Measurements from ENCODE around the gene P2RY4.
"Not testable (repeated sequence)": the region's sequence is repeated elsewhere in the genome, so short reads cannot be mapped to it uniquely, and the experiment has no call there.

P2RY4 gene

GRCh38 chrX:70260104-70260503 is at the start of gene P2RY4:
Gene P2RY4 (minus strand): TSS chrX:70260204. CDS start chrX:70259624, 580 bp downstream.
- no peak for DNase-seq (ENCODE audit: low spot score)

GRCh38 chrX:70301716-70302115 is 41.7 kb upstream of the P2RY4 start:
- peak; percentile 37 for DNase-seq (ENCODE audit: low spot score)

DNA sequence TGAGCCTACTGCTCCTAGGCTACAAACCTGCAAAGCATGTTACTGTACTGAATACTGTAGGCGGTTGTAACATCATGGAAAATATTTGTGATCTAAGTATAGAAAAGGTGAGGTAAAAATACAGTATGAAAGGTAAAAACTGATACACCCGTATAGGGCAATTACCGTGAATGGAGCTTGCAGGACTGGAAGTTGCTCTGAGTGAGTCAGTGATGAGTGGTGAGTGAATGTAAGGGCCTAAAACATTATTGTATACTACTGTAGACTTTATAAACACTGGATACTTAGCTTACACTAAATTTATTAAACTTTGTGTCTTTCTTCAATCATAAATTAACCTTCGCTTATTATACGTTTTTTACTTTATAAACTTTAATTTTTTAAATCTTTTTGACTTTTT is 33.6 kb upstream of the P2RY4 start:
- DNase-seq (ENCODE audit: low spot score) = no peak

GRCh38 chrX:70292788-70293187 is 32.8 kb upstream of the P2RY4 start:
- DNase-seq (ENCODE audit: low spot score) = no peak

DNA sequence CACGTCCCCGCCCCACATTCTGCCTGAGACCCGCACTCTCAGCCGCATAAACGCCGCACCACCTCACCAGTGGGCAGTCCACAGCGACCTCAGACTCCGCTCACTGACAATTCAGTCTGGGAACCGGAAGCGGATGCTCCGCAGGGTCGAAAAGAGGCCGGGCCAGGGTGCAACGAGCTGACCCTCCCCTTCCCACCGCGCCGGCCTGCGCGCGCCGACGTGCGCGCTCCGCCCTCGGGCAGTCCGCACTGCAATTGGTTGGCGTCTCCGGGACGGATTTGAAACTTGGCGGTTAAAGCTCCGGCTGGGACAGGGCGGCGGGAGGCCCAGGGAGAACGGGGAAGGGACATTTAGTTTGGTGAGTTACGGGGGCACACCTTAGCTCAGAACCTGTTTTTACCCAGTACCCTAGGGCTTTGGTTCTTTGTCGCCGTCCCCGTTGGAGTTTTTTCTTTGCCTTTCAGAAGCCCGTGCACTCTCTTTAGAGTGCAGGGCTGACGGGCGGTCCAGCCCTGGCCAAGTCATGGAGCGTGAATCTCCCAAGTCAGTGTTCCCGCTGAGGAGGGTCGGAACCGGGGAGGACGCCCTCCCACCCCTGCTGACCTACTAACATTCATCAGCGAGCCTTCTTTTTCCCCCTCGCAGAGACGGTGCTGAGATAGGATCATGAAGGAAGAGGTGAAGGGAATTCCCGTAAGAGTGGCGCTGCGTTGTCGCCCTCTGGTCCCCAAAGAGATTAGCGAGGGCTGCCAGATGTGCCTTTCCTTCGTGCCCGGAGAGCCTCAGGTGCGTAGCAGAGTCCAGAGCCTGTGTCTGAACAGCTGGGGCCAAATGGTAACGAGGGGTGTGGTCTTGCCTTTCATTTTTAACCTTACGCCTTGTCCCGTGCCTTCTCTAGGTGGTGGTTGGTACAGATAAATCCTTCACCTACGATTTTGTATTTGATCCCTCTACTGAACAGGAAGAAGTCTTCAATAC is 30.1 kb upstream of the P2RY4 start, which contains the start of the genes KIF4A and PDZD11:
KIF4A (plus strand) TSS at position 312 of the 978 bp plus-strand sequence; CDS start at position 667, 355 bp downstream.
PDZD11 (minus strand) TSS at position 135 of the 978 bp plus-strand sequence. CDS start 586 bp downstream, outside the sequence.
- peak; percentile 86 for DNase-seq (ENCODE audit: low spot score)

- DNase-seq (ENCODE audit: low spot score) = peak; percentile 16
Measured at GRCh38 chrX:70289168-70289792, 29.3 kb upstream of the P2RY4 start.

GRCh38 chrX:70281951-70282350 is 21.9 kb upstream of the P2RY4 start, which contains the start of gene RAB41:
Gene RAB41 (plus strand): TSS chrX:70282172. CDS start chrX:70282218, 46 bp downstream.
- DNase-seq (ENCODE audit: low spot score) = no peak

- no peak for DNase-seq (ENCODE audit: low spot score)
Measured at GRCh38 chrX:70280573-70280972, 20.6 kb upstream of the P2RY4 start.

DNA sequence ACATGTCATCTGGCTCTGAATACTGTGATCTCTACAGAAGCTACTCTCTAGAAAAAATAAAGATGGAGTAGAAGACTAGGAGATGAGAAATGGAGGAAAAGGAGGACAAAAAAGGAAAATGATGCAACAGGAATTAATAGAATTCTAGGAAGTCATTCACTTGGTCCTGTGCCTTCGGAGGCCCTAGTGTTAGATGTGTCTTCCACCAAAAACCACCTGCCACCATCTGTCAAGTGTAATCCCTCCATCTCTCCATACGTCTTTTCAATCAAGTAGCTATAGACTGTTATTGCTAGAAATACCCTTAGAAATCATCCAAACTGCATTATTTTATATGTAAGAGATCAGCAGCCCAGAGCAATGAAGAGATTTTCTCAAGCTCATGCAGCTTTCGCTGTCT is 19.1 kb upstream of the P2RY4 start:
- no peak for DNase-seq (ENCODE audit: low spot score)

DNA sequence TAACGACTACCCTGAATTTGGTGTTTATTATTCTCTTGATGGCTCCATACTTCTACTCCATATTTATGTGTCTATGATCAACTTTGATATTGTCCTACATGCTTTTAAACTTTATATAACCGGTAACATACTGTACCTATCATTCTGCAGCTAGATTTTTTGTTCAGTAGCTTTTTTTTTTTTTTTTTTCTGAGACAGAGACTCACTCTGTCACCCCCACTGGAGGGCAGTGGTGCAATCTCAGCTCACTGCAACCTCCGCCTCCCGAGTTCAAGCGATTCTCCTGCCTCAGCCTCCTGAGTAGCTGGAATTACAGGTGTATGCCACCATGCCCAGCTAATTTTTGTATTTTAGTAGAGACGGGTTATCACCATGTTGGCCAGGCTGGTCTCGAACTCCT is 14.0 kb upstream of the P2RY4 start:
- DNase-seq (ENCODE audit: low spot score) = not testable (repeated sequence)

DNA sequence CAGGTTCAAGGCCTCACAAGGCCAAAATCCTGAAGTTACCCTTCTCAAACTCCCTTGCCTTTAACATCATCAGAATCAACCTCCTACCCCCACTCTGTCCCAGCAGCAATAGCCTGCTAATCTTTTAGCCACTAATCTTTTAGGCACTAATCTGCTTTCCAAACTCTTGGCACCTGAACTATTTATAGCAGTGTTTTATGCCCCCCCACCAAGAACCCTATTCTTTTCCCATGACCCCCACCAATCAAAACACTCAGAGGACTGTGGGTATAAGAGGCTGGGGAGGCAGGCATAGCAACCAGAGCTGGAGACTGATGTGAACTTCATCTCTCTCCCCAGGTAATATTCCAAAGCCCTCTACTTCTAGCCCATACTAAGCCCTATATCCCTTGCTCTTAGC is 8.0 kb upstream of the P2RY4 start, which contains the start of gene ARR3:
ARR3 (plus strand) TSS at position 301 of the 400 bp plus-strand sequence. CDS start 1,052 bp downstream, outside the sequence.
- no peak for DNase-seq (ENCODE audit: low spot score)

DNA sequence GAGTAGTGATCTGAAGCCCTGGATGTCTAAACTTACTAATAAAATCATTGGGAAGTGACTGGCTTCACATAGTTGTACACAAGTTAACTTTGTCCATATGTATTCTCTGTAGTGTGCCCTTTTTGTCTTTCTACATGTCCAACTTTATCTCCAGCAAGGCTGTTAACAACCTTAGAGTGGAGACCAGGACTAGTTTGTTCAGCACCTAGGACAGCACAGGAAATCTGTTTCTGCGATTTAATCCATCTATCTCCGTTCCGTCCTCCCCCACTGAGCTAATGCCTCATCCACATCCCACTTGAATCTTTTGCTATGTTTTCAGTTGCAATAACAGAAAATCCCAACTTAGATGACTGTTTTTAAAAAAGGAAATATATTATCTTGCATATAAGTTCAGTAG is 4.8 kb upstream of the P2RY4 start:
- DNase-seq (ENCODE audit: low spot score) = no peak

GRCh38 chrX:70262952-70263567 is 3.1 kb upstream of the P2RY4 start:
- peak; percentile 67 for DNase-seq (ENCODE audit: low spot score)

DNA sequence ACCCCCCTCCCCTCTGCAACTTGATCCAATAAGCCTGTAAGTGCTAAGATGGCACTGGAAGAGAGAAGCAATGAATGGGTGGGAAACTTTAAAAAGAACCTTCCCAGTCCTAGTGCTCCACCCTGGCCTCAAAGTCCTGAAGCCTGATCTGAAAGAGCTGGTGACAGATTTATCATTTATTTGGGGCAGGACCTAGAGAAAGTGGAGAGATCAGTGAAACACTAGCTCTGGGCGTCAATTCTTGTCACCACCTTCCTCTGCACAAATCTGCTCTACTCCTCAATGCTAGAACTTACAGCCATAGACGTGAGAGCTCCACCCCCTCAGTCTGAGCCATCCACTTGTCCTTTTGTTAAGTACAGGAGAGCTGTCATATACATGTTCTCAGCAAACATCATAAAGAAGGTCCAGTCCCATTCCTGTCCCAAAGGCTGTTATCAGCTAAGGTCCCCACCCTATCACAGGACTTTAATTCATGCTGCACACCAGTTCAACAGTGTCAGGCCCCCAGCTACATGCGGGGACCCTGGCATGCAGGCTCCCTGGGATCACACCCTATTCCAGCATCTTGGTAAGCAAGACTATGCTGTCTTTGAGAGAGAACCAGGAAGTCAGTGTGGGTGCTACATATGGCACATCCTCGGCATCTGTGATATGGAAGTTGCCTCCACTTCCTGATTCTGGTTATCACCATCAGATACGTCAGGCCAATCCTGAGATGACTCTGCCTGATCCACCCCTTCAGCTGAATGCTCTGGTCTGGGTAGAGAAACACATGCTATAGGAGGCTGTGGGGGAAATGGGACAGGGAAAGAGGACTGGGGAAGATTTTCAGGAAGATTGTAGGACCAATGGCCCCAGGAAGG is 2.3 kb downstream of the P2RY4 start:
- DNase-seq (ENCODE audit: low spot score) = no peak

- DNase-seq (ENCODE audit: low spot score) = no peak
Measured at GRCh38 chrX:70255452-70255851, 4.6 kb downstream of the P2RY4 start.

DNA sequence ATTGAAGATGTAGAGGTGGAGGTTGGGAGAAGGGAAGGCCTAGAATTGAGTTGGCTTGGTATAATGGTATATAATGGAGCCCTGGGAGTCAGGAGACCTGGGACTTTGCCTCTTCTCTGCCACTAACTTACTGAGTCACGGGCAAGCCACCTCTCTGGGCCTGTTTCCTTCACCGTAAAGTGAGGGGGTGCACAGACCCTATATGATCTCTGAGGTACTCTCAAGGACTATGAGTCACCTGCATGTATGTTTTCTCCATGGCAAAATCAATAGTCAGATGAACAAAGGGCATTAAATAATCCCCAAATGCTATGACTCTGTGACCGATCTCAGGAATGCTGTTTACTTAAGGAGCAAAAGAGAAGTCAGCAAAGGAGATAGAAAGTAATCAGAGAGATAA is 5.1 kb downstream of the P2RY4 start:
- no peak for DNase-seq (ENCODE audit: low spot score)

GRCh38 chrX:70254063-70254400 is 6.0 kb downstream of the P2RY4 start:
- DNase-seq (ENCODE audit: low spot score) = peak; percentile 73

DNA sequence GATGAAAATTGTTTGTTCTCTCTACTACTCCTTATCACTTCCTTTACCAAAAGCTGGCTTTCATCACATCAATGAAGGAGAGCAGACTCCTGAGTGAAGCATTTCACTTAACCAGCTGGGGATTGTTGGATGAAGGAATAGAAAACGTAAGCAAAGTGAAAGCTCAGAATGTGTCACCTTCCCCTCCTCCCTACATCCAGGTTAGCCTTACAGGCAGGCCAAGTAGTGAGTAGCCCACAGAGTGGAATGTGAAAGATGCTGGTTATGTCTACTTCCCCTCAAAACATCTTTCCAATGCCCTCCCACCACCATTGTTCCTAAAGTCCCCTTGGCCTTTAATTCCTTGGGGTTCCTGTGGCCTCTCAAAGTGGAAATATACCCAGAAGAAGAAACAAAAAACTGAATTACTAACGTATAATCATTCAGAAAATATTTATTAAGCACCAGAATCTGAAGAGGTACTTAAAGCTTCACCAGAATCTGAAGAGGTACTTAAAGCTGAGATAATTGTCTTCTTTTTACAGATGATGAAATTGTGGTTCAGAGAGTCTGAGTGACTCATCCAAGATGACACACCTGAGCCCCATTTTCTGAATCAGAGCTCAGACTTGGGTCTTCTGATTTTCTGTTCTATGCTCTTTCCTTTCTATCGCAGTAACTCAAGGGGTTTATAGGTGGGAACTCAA is 6.5 kb downstream of the P2RY4 start:
- DNase-seq (ENCODE audit: low spot score) = peak; percentile 75

DNA sequence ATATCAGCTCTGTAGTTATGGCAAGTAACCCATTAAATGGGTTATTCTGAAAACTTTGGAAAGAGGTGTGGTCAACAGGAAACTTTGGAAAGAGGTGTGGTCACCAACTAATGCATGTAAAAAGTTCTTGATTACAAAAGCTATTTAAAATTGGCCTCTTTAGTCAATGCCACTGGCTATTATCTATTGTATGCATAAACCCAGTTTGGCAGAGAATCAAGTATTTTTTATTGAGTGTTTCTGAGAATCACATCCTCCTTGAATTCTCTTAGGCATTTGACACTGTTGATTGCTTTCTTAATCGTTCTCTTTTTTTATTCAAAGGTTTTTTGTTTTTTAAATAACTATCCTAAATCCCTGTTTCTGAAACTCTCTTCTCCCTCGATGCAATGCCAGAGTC is 7.5 kb downstream of the P2RY4 start:
- DNase-seq (ENCODE audit: low spot score) = no peak

GRCh38 chrX:70247252-70247651 is 12.8 kb downstream of the P2RY4 start:
- DNase-seq (ENCODE audit: low spot score) = no peak

DNA sequence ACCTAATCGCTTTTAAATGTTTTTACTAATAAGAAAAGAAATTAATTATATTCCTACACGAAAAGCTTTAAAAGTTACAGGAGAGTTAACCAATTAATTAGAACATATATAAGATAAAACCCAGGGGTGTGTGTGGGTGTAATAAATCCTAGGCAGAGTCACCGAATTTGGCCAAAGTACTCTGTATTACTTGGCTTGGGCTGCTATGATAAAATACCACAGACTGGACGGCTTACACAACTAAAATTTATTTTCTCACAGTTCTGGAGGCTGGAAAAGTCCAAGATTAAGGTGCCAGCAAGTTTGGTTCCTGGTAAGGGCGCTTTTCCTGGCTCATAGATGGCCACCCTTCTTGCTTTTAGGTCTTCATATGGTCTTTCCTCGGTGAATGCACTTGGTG is 15.1 kb downstream of the P2RY4 start:
- DNase-seq (ENCODE audit: low spot score) = no peak
